HepG2 (cell line): Measurements from ENCODE around the gene HS3ST1.

Experiments
- GABPB1 ChIP-seq: IDR thresholded peaks from 2 replicates; pipeline ENCODE4 v1.6.1; 2016; ENCODE audit warnings: mild to moderate bottlenecking, missing genetic modification reagents, moderate library complexity, missing compliant biosample characterization
- MAX ChIP-seq: IDR thresholded peaks from 2 replicates; pipeline ENCODE4 v1.6.1; 2012; ENCODE audit warnings: inconsistent platforms
- NCOA1 ChIP-seq: sonication (generic); formaldehyde crosslinking; IDR thresholded peaks from 2 replicates; pipeline ENCODE4 v1.9.0; 2021; ENCODE audit warnings: missing genetic modification reagents
- POLR2A ChIP-seq, 2 experiments: IDR thresholded peaks; 2 replicates each; pipeline ENCODE4 v1.6.1; 2011; ENCODE audit warnings: low read depth in 2 of 2, low read length in 2 of 2, mild to moderate bottlenecking in 1 of 2, moderate library complexity in 1 of 2; ENCODE audit not compliant: insufficient read depth in 1 of 2
- TEAD3 ChIP-seq: optimal IDR thresholded peaks from 2 replicates; pipeline ENCODE3; 2016; ENCODE audit warnings: borderline replicate concordance
- WIZ ChIP-seq: sonication (generic); formaldehyde crosslinking; IDR thresholded peaks from 2 replicates; pipeline ENCODE4 v1.5.1; 2020; ENCODE audit warnings: mild to moderate bottlenecking, missing genetic modification reagents
- ZFP37 ChIP-seq: sonication (generic); formaldehyde crosslinking; IDR thresholded peaks from 2 replicates; pipeline ENCODE4 v1.4.0; 2020; ENCODE audit warnings: missing genetic modification reagents, borderline replicate concordance
- TF ChIP-seq, protein P1 (sequence below): sonication (generic); formaldehyde crosslinking; IDR thresholded peaks from 2 replicates; pipeline ENCODE4 v1.4.0; 2020; ENCODE audit warnings: low read depth, mild to moderate bottlenecking, missing genetic modification reagents
- TF ChIP-seq, protein P2 (sequence below): sonication (generic); formaldehyde crosslinking; IDR thresholded peaks from 2 replicates; pipeline ENCODE4 v1.4.0; 2020; ENCODE audit warnings: missing genetic modification reagents, borderline replicate concordance

DNA sequence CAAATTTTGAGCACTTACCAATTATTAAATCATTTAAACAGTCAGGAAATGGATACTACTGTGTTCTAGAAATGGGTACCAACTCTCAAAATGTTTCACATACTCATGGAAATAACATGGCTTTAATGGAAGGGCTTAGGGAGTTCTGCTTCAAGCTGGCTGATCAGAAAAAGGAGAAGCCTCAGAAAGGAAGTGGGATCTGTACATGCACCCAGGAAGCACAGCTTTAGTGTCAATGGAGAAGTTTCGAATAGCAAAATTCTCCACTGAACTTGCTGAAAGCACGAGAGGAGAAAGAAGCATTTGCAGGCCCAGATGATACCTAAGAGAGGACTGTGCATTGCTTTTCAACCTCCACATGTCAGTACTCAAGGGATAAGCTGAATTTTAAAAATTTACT, 11.1 kb upstream of the HS3ST1 start:
- TF ChIP-seq, protein P1, sequence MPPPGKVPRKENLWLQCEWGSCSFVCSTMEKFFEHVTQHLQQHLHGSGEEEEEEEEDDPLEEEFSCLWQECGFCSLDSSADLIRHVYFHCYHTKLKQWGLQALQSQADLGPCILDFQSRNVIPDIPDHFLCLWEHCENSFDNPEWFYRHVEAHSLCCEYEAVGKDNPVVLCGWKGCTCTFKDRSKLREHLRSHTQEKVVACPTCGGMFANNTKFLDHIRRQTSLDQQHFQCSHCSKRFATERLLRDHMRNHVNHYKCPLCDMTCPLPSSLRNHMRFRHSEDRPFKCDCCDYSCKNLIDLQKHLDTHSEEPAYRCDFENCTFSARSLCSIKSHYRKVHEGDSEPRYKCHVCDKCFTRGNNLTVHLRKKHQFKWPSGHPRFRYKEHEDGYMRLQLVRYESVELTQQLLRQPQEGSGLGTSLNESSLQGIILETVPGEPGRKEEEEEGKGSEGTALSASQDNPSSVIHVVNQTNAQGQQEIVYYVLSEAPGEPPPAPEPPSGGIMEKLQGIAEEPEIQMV (CRISPR knock-in tag): no peak
- TF ChIP-seq ZFP37 (CRISPR knock-in tag): no peak
- no peak for TF ChIP-seq POLR2A (IDR thresholded peaks at IDR 0.05; ENCODE audit: insufficient read depth in 1 of 2, low read depth in 2 of 2, low read length in 2 of 2)
- no peak for TF ChIP-seq GABPB1 (CRISPR knock-in tag)
- no peak for TF ChIP-seq MAX
- no peak for TF ChIP-seq NCOA1 (CRISPR knock-in tag)
- TF ChIP-seq, protein P2, sequence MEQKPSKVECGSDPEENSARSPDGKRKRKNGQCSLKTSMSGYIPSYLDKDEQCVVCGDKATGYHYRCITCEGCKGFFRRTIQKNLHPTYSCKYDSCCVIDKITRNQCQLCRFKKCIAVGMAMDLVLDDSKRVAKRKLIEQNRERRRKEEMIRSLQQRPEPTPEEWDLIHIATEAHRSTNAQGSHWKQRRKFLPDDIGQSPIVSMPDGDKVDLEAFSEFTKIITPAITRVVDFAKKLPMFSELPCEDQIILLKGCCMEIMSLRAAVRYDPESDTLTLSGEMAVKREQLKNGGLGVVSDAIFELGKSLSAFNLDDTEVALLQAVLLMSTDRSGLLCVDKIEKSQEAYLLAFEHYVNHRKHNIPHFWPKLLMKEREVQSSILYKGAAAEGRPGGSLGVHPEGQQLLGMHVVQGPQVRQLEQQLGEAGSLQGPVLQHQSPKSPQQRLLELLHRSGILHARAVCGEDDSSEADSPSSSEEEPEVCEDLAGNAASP (CRISPR knock-in tag): no peak
- TF ChIP-seq TEAD3 (CRISPR knock-in tag): no peak
- no peak for TF ChIP-seq WIZ
